ENCODE data around the gene RNF8.

Gene RNF8

GRCh38 chr6:37313723-37314486, 39.9 kb upstream of the RNF8 start:
- H3K4me3 ChIP-seq (ENCODE audit: low read length), result no peak overlapping the region
- peaks cover 38% of the 10 kb centered on the region for H3K36me3 ChIP-seq (ENCODE audit: insufficient read depth, low read length)
- H3K27me3 ChIP-seq (ENCODE audit: control insufficient read depth, insufficient read depth, low read length), result no peaks in the 10 kb centered on the region
- no peaks in the 10 kb centered on the region for H3K9me3 ChIP-seq (replicated peaks; ENCODE audit: low read length)
- H3K9ac ChIP-seq (ENCODE audit: low read depth, low read length), result no peak overlapping the region
- no peak overlapping the region for H3K4me2 ChIP-seq (ENCODE audit: low read length)
- no peaks in the 10 kb centered on the region for H3K4me1 ChIP-seq (ENCODE audit: control insufficient read depth, insufficient read depth, low read length)

DNA sequence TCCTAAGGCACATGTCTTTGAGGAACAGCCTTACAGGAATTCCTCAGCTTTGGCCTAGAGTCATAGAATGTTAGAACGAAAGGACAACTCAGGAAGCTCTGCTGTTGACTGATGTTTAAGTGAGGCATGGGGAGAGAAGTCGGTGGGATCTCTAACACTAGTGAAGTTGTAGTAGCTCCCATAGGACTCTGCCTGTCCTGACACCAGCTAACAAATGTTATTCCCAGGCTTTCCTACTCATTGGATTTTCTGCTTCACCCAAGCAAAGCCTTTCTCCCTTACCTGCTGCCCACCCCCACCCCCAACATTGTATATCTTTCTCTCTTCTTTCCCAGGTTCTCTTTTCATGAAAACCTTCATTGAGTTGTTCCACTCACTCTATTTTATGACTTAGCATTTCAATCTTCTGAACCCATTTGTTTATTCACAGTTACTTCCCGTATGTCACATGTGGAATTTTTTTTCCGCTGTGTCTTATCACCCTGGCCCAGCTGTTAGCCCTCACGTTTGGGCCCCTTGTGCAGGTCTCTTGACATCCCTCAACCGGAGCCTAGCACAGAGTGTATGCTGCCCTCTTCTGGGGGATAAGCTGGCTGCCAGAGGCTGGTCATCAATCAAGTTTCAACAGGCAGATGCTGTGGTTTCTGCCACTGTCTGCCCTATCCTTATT, 39.2 kb upstream of the RNF8 start:
- Histone ChIP-seq H3K27me3 (ENCODE audit: control insufficient read depth, insufficient read depth, low read length) (no peaks in the 10 kb centered on the region), H3K9ac (ENCODE audit: low read depth, low read length) (no peak overlapping the region), H3K4me1 (ENCODE audit: control insufficient read depth, insufficient read depth, low read length) (no peaks in the 10 kb centered on the region), H3K36me3 (ENCODE audit: insufficient read depth, low read length) (peaks cover 46% of the 10 kb centered on the region), H3K9me3 (replicated peaks; ENCODE audit: low read length) (no peaks in the 10 kb centered on the region), H3K4me2 (ENCODE audit: low read length) (no peak overlapping the region), H3K4me3 (ENCODE audit: low read length) (no peak overlapping the region)

GRCh38 chr6:37315157-37315515, 38.6 kb upstream of the RNF8 start:
- H3K4me3 ChIP-seq (ENCODE audit: low read length), result no peak overlapping the region
- H3K36me3 ChIP-seq (ENCODE audit: insufficient read depth, low read length), result peaks cover 47% of the 10 kb centered on the region
- no peak overlapping the region for H3K4me2 ChIP-seq (ENCODE audit: low read length)
- H3K9me3 ChIP-seq (replicated peaks; ENCODE audit: low read length), result no peaks in the 10 kb centered on the region
- no peaks in the 10 kb centered on the region for H3K27me3 ChIP-seq (ENCODE audit: control insufficient read depth, insufficient read depth, low read length)
- H3K9ac ChIP-seq (ENCODE audit: low read depth, low read length), result no peak overlapping the region
- H3K4me1 ChIP-seq (ENCODE audit: control insufficient read depth, insufficient read depth, low read length), result no peaks in the 10 kb centered on the region

- no peak overlapping the region for H3K9ac ChIP-seq (ENCODE audit: low read depth, low read length)
These were observed 37.7 kb upstream of the RNF8 start for GRCh38 chr6:37316071-37316470.

DNA sequence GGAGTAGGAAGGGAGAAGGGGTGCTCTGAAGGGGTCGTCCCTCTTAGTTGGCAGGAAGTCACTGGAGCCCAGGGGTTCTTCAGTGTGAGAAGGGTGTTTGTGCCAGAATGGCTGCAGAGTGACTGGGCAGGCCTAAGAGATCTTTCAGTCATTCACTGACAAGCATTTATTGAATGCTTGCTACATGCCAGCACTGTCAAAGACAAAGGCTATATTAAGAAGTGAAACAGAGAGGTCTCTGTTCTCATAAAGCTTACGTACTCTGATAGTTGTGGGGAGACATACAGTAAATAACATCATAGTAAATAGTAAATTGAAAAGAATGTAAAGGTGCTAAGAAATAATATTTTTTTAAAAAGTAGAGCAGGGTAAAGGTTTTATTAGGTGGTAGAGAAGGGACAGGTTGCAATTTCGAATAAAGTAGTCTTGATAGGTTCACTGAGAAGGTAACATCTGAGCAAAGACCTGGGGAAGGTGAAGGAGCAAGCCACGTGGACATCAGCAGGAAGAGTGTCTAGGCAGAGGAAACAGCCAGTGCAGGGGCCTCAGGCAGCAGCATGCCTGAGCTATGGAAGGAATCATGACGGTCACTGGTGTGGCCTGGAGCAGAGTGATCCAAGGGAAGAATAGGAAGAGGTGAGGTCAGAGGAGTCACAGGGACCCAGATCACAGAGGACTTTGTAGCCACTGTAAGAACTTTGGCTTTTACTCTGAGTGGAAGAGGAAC, 36.3 kb upstream of the RNF8 start:
- Histone ChIP-seq H3K36me3 (ENCODE audit: insufficient read depth, low read length) (peaks cover 53% of the 10 kb centered on the region), H3K9ac (ENCODE audit: low read depth, low read length) (no peak overlapping the region), H3K9me3 (replicated peaks; ENCODE audit: low read length) (no peaks in the 10 kb centered on the region)

More at GRCh38 chr6:37316071-37316470, 37.7 kb upstream of the RNF8 start:
- Histone ChIP-seq H3K4me2 (ENCODE audit: low read length) (no peak overlapping the region), H3K9me3 (replicated peaks; ENCODE audit: low read length) (no peaks in the 10 kb centered on the region), H3K36me3 (ENCODE audit: insufficient read depth, low read length) (peaks cover 47% of the 10 kb centered on the region), H3K4me1 (ENCODE audit: control insufficient read depth, insufficient read depth, low read length) (no peaks in the 10 kb centered on the region), H3K27me3 (ENCODE audit: control insufficient read depth, insufficient read depth, low read length) (no peaks in the 10 kb centered on the region), H3K4me3 (ENCODE audit: low read length) (no peak overlapping the region)

DNA sequence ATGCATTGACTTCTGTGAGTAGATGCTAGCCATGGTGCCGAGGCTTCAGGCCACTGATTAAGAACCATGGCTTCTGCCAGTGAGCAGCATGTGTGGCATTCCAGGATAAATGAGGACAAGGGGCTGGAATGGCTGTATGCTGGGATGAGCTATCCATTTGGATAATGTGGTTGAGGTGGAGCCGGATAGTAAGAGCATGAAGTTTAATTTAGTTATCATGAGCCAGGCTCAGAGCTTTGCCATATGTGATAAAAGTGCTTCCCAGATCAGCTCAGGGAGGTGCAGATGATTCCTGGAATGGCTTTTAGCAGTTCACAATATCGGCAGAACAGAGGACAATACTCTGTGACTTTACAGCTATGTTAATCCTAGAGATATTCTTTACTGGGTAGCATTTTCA, 34.6 kb upstream of the RNF8 start:
- Histone ChIP-seq H3K4me2 (ENCODE audit: low read length) (no peak overlapping the region), H3K27me3 (ENCODE audit: control insufficient read depth, insufficient read depth, low read length) (no peaks in the 10 kb centered on the region), H3K4me1 (ENCODE audit: control insufficient read depth, insufficient read depth, low read length) (peaks cover 19% of the 10 kb centered on the region), H3K36me3 (ENCODE audit: insufficient read depth, low read length) (peaks cover 47% of the 10 kb centered on the region), H3K9ac (ENCODE audit: low read depth, low read length) (no peak overlapping the region), H3K4me3 (ENCODE audit: low read length) (no peak overlapping the region), H3K9me3 (replicated peaks; ENCODE audit: low read length) (no peaks in the 10 kb centered on the region)

More for the DNA sequence above, 36.3 kb upstream of the RNF8 start:
- no peak overlapping the region for H3K4me2 ChIP-seq (ENCODE audit: low read length)
- H3K4me1 ChIP-seq (ENCODE audit: control insufficient read depth, insufficient read depth, low read length), result peaks cover 2% of the 10 kb centered on the region
- no peak overlapping the region for H3K4me3 ChIP-seq (ENCODE audit: low read length)
- H3K27me3 ChIP-seq (ENCODE audit: control insufficient read depth, insufficient read depth, low read length), result no peaks in the 10 kb centered on the region

- Histone ChIP-seq H3K4me3 (ENCODE audit: low read length) (no peak overlapping the region), H3K9me3 (replicated peaks; ENCODE audit: low read length) (no peaks in the 10 kb centered on the region), H3K36me3 (ENCODE audit: insufficient read depth, low read length) (peaks cover 42% of the 10 kb centered on the region), H3K9ac (ENCODE audit: low read depth, low read length) (no peak overlapping the region), H3K4me2 (ENCODE audit: low read length) (no peak overlapping the region), H3K4me1 (ENCODE audit: control insufficient read depth, insufficient read depth, low read length) (peaks cover 27% of the 10 kb centered on the region), H3K27me3 (ENCODE audit: control insufficient read depth, insufficient read depth, low read length) (no peaks in the 10 kb centered on the region)
These were observed 33.8 kb upstream of the RNF8 start for GRCh38 chr6:37319856-37320480.

DNA sequence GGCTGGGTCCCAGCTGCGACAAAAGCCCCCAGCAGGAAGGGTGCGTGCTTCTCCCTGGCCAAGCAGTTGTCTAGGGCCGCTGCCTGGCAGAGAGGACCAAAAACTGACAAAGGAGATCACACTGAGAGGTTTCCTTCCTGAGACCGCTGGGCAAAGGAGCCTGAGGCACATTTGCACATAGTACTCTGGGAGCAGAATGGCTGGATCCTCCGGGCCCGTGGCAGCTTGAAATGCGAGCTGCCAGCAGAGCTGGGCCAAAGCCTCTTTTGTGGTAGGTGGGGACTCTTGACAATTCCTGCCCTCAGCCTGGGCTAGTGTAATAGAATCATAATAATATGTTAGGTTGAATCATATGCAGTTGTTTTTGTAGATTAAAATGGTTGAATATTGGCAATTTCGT, 33.1 kb upstream of the RNF8 start:
- H3K4me1 ChIP-seq (ENCODE audit: control insufficient read depth, insufficient read depth, low read length), result peaks cover 27% of the 10 kb centered on the region
- H3K4me3 ChIP-seq (ENCODE audit: low read length), result no peak overlapping the region
- peaks cover 39% of the 10 kb centered on the region for H3K36me3 ChIP-seq (ENCODE audit: insufficient read depth, low read length)
- no peak overlapping the region for H3K4me2 ChIP-seq (ENCODE audit: low read length)
- H3K9ac ChIP-seq (ENCODE audit: low read depth, low read length), result no peak overlapping the region
- no peaks in the 10 kb centered on the region for H3K9me3 ChIP-seq (replicated peaks; ENCODE audit: low read length)
- no peaks in the 10 kb centered on the region for H3K27me3 ChIP-seq (ENCODE audit: control insufficient read depth, insufficient read depth, low read length)

- no peaks in the 10 kb centered on the region for H3K9me3 ChIP-seq (replicated peaks; ENCODE audit: low read length)
- no peak overlapping the region for H3K4me3 ChIP-seq (ENCODE audit: low read length)
- H3K4me2 ChIP-seq (ENCODE audit: low read length), result no peak overlapping the region
- H3K9ac ChIP-seq (ENCODE audit: low read depth, low read length), result no peak overlapping the region
- no peaks in the 10 kb centered on the region for H3K27me3 ChIP-seq (ENCODE audit: control insufficient read depth, insufficient read depth, low read length)
- peaks cover 35% of the 10 kb centered on the region for H3K36me3 ChIP-seq (ENCODE audit: insufficient read depth, low read length)
- peaks cover 27% of the 10 kb centered on the region for H3K4me1 ChIP-seq (ENCODE audit: control insufficient read depth, insufficient read depth, low read length)
These were observed 32.7 kb upstream of the RNF8 start for GRCh38 chr6:37321101-37321500.

- Histone ChIP-seq H3K4me3 (ENCODE audit: low read length) (no peak overlapping the region), H3K9ac (ENCODE audit: low read depth, low read length) (no peak overlapping the region), H3K4me1 (ENCODE audit: control insufficient read depth, insufficient read depth, low read length) (peaks cover 27% of the 10 kb centered on the region), H3K4me2 (ENCODE audit: low read length) (no peak overlapping the region), H3K36me3 (ENCODE audit: insufficient read depth, low read length) (peaks cover 30% of the 10 kb centered on the region), H3K9me3 (replicated peaks; ENCODE audit: low read length) (no peaks in the 10 kb centered on the region), H3K27me3 (ENCODE audit: control insufficient read depth, insufficient read depth, low read length) (no peaks in the 10 kb centered on the region)
These were observed 32.0 kb upstream of the RNF8 start for GRCh38 chr6:37321516-37322415.
